ENCODE results near the gene DNAJC9. TPM values are rescaled to one million over a fixed set of nuclear protein-coding genes. Genes with fewer than 3 reads are reported as not detected.

DNAJC9 gene
- total RNA-seq, 1 donor from 2014 or later, result 17.2 TPM

Small RNA genes lying within 50 kb of the gene (small RNA-seq; reads per million reads assigned to genes)
- not detected for gene RF00019 (ENCODE audit: low replicate concordance)
- not detected for gene RNU6-833P (ENCODE audit: low replicate concordance)

Other genes starting within 250 kb of the DNAJC9 start
- gene P4HA1, start 150.4 kb downstream of the DNAJC9 start, total RNA-seq, result 65.1 TPM
- gene NUDT13, start 136.8 kb downstream of the DNAJC9 start, total RNA-seq, result 0.59 TPM
- 25.8 TPM for gene ECD, start 79.2 kb downstream of the DNAJC9 start, total RNA-seq
- 25.6 TPM for gene FAM149B1, start 79.1 kb downstream of the DNAJC9 start, total RNA-seq
- gene MRPS16, start 5.4 kb upstream of the DNAJC9 start, total RNA-seq, result 35.4 TPM
- 3.4 TPM for gene CFAP70, start 111.6 kb upstream of the DNAJC9 start, total RNA-seq
- gene ANXA7, start 166.8 kb upstream of the DNAJC9 start, total RNA-seq, result 47.4 TPM
- gene MSS51, start 186.3 kb upstream of the DNAJC9 start, total RNA-seq, result 9.1 TPM
- 61.3 TPM for gene PPP3CB, start 248.8 kb upstream of the DNAJC9 start, total RNA-seq